ENCODE measurements around the gene RBMS3. TPM values are rescaled to one million over a fixed set of nuclear protein-coding genes. Genes with fewer than 3 reads are reported as not detected.

The RBMS3 gene
- total and polyA plus RNA-seq, 2 experiments from 2014 or later = 3.2 to 7.4 TPM

DNA sequence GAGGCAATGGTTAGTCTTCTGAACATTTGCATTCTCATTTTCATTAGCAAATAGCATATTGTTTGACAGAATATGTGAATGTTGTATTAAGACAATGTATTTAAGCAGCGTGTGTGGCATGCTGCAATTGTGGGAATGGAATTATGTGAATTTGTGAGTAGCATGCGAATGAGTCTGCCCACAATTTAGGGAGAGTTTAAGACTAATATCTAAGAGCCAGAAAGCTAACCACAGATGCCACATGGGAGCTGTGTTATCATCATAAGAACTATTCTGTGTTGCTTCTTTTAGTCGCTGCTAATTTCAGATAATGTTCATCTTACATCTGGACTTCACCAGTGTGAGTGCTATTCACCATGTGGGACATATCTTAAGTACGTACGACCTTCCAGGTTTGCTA lies 494.5 kb downstream of the RBMS3 start:
- no peak overlapping the region for H3K4me3 Mint-ChIP-seq
- H3K36me3 ChIP-seq (ENCODE audit: insufficient read depth) = no peaks in the 10 kb centered on the region
- H3K36me3 Mint-ChIP-seq (ENCODE audit: low read depth) = no peaks in the 10 kb centered on the region
- H3K4me3 ChIP-seq = no peak overlapping the region
- H3F3A ChIP-seq (replicated peaks; ENCODE audit: low read depth) = no peaks in the 10 kb centered on the region
- H3K4me2 ChIP-seq = no peak overlapping the region
- H3K4me1 ChIP-seq (ENCODE audit: insufficient read depth) = peaks cover 5% of the 10 kb centered on the region; the same call in 1 of the 2 replicates
- no peaks in the 10 kb centered on the region for H3K27me3 Mint-ChIP-seq (ENCODE audit: insufficient read depth, low read depth, poor library complexity)
- no peaks in the 10 kb centered on the region for H3K79me2 ChIP-seq (replicated peaks; ENCODE audit: insufficient read depth)
- H3K4me1 Mint-ChIP-seq = peaks cover 33% of the 10 kb centered on the region
- no peak overlapping the region for H3K27ac ChIP-seq (ENCODE audit: low read depth)
- no peak for DNase-seq (ENCODE audit: low spot score)
- H4K20me1 ChIP-seq (replicated peaks; ENCODE audit: insufficient read depth) = no peaks in the 10 kb centered on the region
- TF ChIP-seq EZH2 (IDR thresholded peaks at IDR 0.05; ENCODE audit: low read depth, unreplicated experiment) = no peak
- TF ChIP-seq, protein P1, sequence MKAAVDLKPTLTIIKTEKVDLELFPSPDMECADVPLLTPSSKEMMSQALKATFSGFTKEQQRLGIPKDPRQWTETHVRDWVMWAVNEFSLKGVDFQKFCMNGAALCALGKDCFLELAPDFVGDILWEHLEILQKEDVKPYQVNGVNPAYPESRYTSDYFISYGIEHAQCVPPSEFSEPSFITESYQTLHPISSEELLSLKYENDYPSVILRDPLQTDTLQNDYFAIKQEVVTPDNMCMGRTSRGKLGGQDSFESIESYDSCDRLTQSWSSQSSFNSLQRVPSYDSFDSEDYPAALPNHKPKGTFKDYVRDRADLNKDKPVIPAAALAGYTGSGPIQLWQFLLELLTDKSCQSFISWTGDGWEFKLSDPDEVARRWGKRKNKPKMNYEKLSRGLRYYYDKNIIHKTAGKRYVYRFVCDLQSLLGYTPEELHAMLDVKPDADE (IDR thresholded peaks at IDR 0.05) = no peak
- TF ChIP-seq EZH2phosphoT487 (IDR thresholded peaks at IDR 0.05; ENCODE audit: unreplicated experiment) = no peak
- TF ChIP-seq CREB1 (CRISPR knock-in tag; IDR thresholded peaks at IDR 0.05; ENCODE audit: low read depth) = no peak
- TF ChIP-seq, protein P2, sequence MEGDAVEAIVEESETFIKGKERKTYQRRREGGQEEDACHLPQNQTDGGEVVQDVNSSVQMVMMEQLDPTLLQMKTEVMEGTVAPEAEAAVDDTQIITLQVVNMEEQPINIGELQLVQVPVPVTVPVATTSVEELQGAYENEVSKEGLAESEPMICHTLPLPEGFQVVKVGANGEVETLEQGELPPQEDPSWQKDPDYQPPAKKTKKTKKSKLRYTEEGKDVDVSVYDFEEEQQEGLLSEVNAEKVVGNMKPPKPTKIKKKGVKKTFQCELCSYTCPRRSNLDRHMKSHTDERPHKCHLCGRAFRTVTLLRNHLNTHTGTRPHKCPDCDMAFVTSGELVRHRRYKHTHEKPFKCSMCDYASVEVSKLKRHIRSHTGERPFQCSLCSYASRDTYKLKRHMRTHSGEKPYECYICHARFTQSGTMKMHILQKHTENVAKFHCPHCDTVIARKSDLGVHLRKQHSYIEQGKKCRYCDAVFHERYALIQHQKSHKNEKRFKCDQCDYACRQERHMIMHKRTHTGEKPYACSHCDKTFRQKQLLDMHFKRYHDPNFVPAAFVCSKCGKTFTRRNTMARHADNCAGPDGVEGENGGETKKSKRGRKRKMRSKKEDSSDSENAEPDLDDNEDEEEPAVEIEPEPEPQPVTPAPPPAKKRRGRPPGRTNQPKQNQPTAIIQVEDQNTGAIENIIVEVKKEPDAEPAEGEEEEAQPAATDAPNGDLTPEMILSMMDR (conservative IDR thresholded peaks at IDR 0.05; ENCODE audit: low read depth in 2 of 2) = no peak
- no peak for TF ChIP-seq STAT1 (IDR thresholded peaks at IDR 0.05; ENCODE audit: unreplicated experiment)
- no peak for TF ChIP-seq POLR2AphosphoS5 (IDR thresholded peaks at IDR 0.05; ENCODE audit: low read depth)
- TF ChIP-seq NANOG (IDR thresholded peaks at IDR 0.05; ENCODE audit: borderline replicate concordance) = no peak
- TF ChIP-seq, protein P3, sequence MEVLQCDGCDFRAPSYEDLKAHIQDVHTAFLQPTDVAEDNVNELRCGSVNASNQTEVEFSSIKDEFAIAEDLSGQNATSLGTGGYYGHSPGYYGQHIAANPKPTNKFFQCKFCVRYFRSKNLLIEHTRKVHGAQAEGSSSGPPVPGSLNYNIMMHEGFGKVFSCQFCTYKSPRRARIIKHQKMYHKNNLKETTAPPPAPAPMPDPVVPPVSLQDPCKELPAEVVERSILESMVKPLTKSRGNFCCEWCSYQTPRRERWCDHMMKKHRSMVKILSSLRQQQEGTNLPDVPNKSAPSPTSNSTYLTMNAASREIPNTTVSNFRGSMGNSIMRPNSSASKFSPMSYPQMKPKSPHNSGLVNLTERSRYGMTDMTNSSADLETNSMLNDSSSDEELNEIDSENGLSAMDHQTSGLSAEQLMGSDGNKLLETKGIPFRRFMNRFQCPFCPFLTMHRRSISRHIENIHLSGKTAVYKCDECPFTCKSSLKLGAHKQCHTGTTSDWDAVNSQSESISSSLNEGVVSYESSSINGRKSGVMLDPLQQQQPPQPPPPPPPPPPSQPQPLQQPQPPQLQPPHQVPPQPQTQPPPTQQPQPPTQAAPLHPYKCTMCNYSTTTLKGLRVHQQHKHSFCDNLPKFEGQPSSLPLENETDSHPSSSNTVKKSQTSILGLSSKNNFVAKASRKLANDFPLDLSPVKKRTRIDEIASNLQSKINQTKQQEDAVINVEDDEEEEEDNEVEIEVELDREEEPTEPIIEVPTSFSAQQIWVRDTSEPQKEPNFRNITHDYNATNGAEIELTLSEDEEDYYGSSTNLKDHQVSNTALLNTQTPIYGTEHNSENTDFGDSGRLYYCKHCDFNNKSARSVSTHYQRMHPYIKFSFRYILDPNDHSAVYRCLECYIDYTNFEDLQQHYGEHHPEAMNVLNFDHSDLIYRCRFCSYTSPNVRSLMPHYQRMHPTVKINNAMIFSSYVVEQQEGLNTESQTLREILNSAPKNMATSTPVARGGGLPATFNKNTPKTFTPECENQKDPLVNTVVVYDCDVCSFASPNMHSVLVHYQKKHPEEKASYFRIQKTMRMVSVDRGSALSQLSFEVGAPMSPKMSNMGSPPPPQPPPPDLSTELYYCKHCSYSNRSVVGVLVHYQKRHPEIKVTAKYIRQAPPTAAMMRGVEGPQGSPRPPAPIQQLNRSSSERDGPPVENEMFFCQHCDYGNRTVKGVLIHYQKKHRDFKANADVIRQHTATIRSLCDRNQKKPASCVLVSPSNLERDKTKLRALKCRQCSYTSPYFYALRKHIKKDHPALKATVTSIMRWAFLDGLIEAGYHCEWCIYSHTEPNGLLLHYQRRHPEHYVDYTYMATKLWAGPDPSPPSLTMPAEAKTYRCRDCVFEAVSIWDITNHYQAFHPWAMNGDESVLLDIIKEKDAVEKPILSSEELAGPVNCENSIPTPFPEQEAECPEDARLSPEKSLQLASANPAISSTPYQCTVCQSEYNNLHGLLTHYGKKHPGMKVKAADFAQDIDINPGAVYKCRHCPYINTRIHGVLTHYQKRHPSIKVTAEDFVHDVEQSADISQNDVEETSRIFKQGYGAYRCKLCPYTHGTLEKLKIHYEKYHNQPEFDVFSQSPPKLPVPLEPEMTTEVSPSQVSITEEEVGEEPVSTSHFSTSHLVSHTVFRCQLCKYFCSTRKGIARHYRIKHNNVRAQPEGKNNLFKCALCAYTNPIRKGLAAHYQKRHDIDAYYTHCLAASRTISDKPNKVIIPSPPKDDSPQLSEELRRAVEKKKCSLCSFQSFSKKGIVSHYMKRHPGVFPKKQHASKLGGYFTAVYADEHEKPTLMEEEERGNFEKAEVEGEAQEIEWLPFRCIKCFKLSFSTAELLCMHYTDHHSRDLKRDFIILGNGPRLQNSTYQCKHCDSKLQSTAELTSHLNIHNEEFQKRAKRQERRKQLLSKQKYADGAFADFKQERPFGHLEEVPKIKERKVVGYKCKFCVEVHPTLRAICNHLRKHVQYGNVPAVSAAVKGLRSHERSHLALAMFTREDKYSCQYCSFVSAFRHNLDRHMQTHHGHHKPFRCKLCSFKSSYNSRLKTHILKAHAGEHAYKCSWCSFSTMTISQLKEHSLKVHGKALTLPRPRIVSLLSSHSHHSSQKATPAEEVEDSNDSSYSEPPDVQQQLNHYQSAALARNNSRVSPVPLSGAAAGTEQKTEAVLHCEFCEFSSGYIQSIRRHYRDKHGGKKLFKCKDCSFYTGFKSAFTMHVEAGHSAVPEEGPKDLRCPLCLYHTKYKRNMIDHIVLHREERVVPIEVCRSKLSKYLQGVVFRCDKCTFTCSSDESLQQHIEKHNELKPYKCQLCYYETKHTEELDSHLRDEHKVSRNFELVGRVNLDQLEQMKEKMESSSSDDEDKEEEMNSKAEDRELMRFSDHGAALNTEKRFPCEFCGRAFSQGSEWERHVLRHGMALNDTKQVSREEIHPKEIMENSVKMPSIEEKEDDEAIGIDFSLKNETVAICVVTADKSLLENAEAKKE (CRISPR knock-in tag; IDR thresholded peaks at IDR 0.05) = no peak
- TF ChIP-seq ZNF114 (CRISPR knock-in tag; IDR thresholded peaks at IDR 0.05) = no peak
- TF ChIP-seq, protein P4, sequence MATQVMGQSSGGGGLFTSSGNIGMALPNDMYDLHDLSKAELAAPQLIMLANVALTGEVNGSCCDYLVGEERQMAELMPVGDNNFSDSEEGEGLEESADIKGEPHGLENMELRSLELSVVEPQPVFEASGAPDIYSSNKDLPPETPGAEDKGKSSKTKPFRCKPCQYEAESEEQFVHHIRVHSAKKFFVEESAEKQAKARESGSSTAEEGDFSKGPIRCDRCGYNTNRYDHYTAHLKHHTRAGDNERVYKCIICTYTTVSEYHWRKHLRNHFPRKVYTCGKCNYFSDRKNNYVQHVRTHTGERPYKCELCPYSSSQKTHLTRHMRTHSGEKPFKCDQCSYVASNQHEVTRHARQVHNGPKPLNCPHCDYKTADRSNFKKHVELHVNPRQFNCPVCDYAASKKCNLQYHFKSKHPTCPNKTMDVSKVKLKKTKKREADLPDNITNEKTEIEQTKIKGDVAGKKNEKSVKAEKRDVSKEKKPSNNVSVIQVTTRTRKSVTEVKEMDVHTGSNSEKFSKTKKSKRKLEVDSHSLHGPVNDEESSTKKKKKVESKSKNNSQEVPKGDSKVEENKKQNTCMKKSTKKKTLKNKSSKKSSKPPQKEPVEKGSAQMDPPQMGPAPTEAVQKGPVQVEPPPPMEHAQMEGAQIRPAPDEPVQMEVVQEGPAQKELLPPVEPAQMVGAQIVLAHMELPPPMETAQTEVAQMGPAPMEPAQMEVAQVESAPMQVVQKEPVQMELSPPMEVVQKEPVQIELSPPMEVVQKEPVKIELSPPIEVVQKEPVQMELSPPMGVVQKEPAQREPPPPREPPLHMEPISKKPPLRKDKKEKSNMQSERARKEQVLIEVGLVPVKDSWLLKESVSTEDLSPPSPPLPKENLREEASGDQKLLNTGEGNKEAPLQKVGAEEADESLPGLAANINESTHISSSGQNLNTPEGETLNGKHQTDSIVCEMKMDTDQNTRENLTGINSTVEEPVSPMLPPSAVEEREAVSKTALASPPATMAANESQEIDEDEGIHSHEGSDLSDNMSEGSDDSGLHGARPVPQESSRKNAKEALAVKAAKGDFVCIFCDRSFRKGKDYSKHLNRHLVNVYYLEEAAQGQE (IDR thresholded peaks at IDR 0.05; ENCODE audit: unreplicated experiment) = no peak
- no peak for ATAC-seq
- H3K27ac Mint-ChIP-seq = no peak overlapping the region
- no peaks in the 10 kb centered on the region for H3K9me2 ChIP-seq (ENCODE audit: insufficient read depth)
- H2AFZ ChIP-seq = no peak overlapping the region
- no peaks in the 10 kb centered on the region for H3K9me3 Mint-ChIP-seq
- H3K27me3 ChIP-seq (ENCODE audit: insufficient read depth) = no peaks in the 10 kb centered on the region
